Right renal cortex interstitium (tissue), 3 donors: Measurements from ENCODE around the gene PSME2. TPM values are rescaled to one million over a fixed set of nuclear protein-coding genes. Genes with fewer than 3 reads are reported as not detected.

ENCODE experiments used
- DNase-seq, 3 donors: peaks; one replicate each; pipeline ENCODE4 v3.0.0-alpha.2; 2013; ENCODE audit warnings: low read depth in 3 of 3, low spot score in 2 of 3
- polyA plus RNA-seq, 3 donors: library from polyadenylated mRNA; unstranded; fragments of 120-200 nt; gene quantifications; one replicate each; pipeline ENCODE4 v1.2.1, GENCODE V29; 2013; ENCODE audit not compliant: insufficient read length in 3 of 3

The PSME2 gene
- polyA plus RNA-seq, 3 donors: 165 to 179 (median 171) TPM

- no peak for DNase-seq
Observed at GRCh38 chr14:24136684-24137528, 9.5 kb downstream of the PSME2 start.

- peak in 2 of 3 donors; percentile 66 to 80 for DNase-seq
Observed at GRCh38 chr14:24135834-24136683, 10.4 kb downstream of the PSME2 start, which contains the start of gene PSME1. PSME1 (plus strand) TSS chr14:24136194; CDS start chr14:24136263, 69 bp downstream.

- DNase-seq: no peak
Observed at GRCh38 chr14:24135584-24135833, 10.9 kb downstream of the PSME2 start.

GRCh38 chr14:24133735-24134134, 12.7 kb downstream of the PSME2 start:
- no peak for DNase-seq

- no peak for DNase-seq
Observed at GRCh38 chr14:24132976-24133375, 13.4 kb downstream of the PSME2 start.

GRCh38 chr14:24132061-24132685, 14.2 kb downstream of the PSME2 start:
- DNase-seq: no peak

- DNase-seq: no peak
Observed at GRCh38 chr14:24131549-24131966, 14.9 kb downstream of the PSME2 start.

DNA sequence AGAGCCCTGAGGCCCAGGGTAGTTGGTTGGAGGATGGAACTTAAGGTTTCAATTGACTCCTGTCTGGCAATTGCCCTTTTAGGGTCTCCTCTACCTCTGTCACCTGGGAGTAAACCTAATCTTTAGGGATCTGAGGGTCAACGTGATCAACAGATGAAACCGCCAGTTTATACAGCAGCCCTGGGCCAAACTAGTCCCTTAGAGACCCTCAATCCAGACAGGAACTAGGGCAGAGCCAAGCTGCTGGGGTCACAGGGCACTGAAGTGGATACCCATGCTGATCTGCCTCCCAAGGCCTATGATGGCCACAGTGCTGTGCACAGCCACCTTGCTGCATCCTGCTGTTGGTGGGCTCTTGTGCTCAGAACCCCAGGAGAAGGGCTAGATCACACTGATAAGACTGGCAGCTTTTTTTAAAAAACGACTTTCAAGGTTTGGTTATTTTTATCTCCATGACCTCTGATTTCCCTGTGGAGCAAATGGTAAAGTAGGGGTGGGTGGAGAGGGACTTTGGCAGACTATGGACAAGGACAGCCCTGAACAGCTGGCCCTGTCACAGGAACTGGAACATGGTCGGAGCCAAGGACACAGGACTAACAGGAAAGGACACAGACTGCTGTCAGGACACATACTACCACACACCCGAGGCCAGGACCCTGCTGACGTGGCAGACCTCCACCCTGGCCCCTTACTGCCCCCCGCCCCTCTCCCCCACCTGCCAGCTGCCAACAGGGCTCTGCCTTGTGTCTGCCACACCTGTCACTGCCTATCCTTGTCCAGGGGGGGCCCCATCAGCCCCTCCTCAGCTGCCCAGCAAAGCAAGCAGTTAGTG, 15.5 kb downstream of the PSME2 start:
- no peak for DNase-seq

DNA sequence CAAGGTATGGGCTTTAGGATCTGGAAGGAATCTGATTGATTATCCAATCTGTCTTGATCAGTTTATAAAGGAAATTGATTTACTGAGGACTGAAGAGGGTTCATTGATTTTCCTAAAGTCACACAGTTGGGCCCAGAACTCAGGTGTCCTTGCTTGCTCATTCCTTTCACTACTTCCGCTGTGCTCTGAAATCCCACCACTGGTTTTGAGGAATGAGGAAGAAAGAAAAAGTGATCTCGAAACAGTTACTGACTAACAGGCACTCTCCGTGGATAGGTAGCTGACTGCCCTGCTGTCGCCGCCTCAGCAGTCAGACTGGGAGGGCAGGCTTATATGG, 16.1 kb downstream of the PSME2 start, which contains the start of gene FITM1:
Gene FITM1 (plus strand): TSS at position 280 of the 337 bp plus-strand sequence. CDS start 905 bp downstream, outside the sequence.
- no peak for DNase-seq

DNA sequence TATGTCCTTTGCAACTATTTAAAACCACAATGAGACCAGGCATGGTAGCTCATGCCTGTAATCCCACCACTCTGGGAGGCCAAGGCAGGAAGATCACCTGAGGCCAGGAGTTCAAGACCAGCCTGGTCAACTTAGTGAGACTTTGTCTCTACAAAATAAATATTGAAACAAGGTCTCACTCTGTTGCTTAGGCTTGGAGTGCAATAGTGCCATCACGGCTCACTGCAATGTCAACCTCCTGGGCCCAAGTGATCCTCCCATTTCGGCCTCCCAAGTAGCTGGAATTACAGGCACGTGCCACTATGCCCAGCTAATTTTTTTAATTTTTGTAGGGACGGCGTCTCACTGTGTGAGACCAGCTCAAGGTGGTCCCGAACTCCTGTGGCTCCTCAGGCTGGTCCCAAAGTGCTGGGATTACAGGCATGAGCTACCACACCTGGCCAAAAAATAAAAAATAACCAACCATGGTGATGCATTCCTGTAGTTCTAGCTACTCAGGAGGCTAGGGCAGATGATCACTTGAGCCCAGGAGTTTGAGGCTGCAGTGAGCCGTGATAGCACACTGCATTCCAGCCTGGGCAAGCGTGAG, 16.9 kb downstream of the PSME2 start:
- DNase-seq: no peak

DNA sequence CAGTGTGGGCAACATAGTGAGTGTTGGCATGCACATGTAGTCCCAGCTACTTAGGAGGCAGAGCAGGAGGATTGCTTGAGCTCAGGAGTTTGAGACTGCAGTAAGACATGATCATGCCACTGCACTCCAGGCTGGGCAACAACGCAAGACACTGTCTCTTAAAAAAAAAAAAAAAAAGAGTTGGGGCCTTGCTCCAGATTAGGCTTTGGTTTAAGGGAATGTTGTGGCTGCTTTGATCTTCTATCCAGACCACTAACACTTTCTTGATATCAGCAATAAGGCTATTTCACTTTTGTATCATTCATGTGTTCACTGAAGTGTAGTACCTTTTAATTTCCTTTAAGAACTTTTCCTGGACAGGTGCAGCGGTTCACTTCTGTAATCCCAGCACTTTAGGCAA, 18.7 kb downstream of the PSME2 start:
- no peak for DNase-seq

GRCh38 chr14:24126939-24127338, 19.5 kb downstream of the PSME2 start:
- DNase-seq: no peak

- no peak for DNase-seq
Observed at GRCh38 chr14:24123424-24124417, 22.7 kb downstream of the PSME2 start.

DNA sequence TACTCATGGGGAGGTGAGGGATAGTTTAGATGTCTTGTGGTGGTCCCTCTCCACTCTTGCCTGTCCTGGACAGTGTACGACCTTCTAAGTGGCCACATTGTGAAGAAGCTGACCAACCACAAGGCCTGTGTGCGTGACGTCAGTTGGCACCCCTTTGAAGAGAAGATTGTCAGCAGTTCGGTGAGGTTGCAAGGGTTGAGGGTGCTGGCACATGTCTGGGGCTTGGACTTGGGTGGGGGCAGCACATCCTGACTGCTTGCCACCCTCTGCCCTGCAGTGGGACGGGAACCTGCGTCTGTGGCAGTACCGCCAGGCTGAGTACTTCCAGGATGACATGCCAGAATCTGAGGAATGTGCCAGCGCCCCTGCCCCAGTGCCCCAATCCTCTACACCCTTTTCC, 23.5 kb downstream of the PSME2 start:
- DNase-seq: no peak

- no peak for DNase-seq
Observed at GRCh38 chr14:24122416-24122815, 24.0 kb downstream of the PSME2 start.

DNA sequence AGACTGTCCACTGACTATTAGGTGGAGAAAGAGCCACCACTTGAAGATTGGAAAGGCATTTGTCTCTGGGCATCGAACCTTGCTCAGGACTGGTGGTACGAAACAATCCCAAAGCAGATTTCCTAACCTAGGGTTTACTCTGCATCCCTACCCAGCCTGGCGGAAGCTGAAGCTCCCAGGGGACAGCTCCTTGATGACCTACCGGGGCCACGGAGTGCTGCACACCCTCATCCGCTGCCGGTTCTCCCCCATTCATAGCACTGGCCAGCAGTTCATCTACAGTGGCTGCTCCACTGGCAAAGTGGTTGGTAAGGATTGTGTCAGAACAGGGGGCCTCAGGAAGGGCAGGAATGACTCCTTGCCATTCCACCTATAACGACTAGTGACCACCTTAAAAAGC, 25.2 kb downstream of the PSME2 start:
- DNase-seq: no peak

DNA sequence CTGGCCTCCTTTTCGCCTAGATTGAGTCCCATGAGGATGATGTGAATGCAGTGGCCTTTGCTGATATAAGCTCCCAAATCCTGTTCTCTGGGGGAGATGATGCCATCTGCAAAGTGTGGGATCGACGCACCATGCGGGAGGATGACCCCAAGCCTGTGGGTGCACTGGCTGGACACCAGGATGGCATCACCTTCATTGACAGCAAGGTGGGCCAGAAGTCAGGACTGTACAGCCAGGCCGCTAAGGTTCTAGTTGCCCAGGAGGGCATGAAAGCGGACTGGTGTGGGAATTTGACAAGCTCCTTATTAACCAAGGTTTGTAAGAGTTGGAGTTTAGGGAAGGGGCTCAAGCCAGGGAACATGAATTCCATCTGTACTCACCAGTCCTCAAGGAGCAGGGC, 26.7 kb downstream of the PSME2 start:
- no peak for DNase-seq

- no peak for DNase-seq
Observed at GRCh38 chr14:24117179-24117578, 29.2 kb downstream of the PSME2 start.
